NCI-H1048 (cell line): ENCODE data around the gene APOBEC3F.
"Not testable (repeated sequence)": the region's sequence is repeated elsewhere in the genome, so short reads cannot be mapped to it uniquely, and the experiment has no call there.

Experiments used
- DNase-seq: peaks from one replicate; lab custom pipeline; 2025; lab: John Stamatoyannopoulos, UW

The APOBEC3F gene

GRCh38 chr22:39027717-39028116 is 12.9 kb upstream of the APOBEC3F start:
- DNase-seq, result no peak

GRCh38 chr22:39028281-39028680 is 12.4 kb upstream of the APOBEC3F start:
- no peak for DNase-seq

- DNase-seq, result no peak
These were observed 11.4 kb upstream of the APOBEC3F start for GRCh38 chr22:39029227-39029626.

- DNase-seq, result no peak
These were observed 10.0 kb upstream of the APOBEC3F start for GRCh38 chr22:39030705-39031104.

GRCh38 chr22:39031434-39032295 is 9.0 kb upstream of the APOBEC3F start:
- DNase-seq, result not testable (repeated sequence)

GRCh38 chr22:39037071-39037470 is 3.6 kb upstream of the APOBEC3F start:
- DNase-seq, result not testable (repeated sequence)

GRCh38 chr22:39039306-39040126 is 1.1 kb upstream of the APOBEC3F start:
- no peak for DNase-seq

- not testable (repeated sequence) for DNase-seq
These were observed 518 bp upstream of the APOBEC3F start for GRCh38 chr22:39040155-39040537.

GRCh38 chr22:39041908-39042307 is 1.2 kb downstream of the APOBEC3F start:
- no peak for DNase-seq

- DNase-seq, result not testable (repeated sequence)
These were observed 2.4 kb downstream of the APOBEC3F start for GRCh38 chr22:39043063-39043462.

GRCh38 chr22:39045136-39045535 is 4.5 kb downstream of the APOBEC3F start:
- not testable (repeated sequence) for DNase-seq

GRCh38 chr22:39049486-39049885 is 8.8 kb downstream of the APOBEC3F start:
- not testable (repeated sequence) for DNase-seq

- DNase-seq, result not testable (repeated sequence)
These were observed 11.3 kb downstream of the APOBEC3F start for GRCh38 chr22:39051844-39052495.

- no peak for DNase-seq
These were observed 15.0 kb downstream of the APOBEC3F start for GRCh38 chr22:39055658-39056057.

- not testable (repeated sequence) for DNase-seq
These were observed 20.6 kb downstream of the APOBEC3F start for GRCh38 chr22:39061290-39061689.

- DNase-seq, result not testable (repeated sequence)
These were observed 21.3 kb downstream of the APOBEC3F start for GRCh38 chr22:39061951-39062350.

- DNase-seq, result not testable (repeated sequence)
These were observed 23.2 kb downstream of the APOBEC3F start for GRCh38 chr22:39063904-39064303.

- not testable (repeated sequence) for DNase-seq
These were observed 26.0 kb downstream of the APOBEC3F start for GRCh38 chr22:39066442-39067276.

- no peak for DNase-seq
These were observed 27.5 kb downstream of the APOBEC3F start for GRCh38 chr22:39068033-39068785.

GRCh38 chr22:39070186-39070585 is 29.5 kb downstream of the APOBEC3F start:
- DNase-seq, result no peak

GRCh38 chr22:39072581-39072981 is 31.9 kb downstream of the APOBEC3F start:
- DNase-seq, result not testable (repeated sequence)
